ENCODE results near the gene DNAH1. TPM values are rescaled to one million over a fixed set of nuclear protein-coding genes. Genes with fewer than 3 reads are reported as not detected.
A peak's percentile ranks its signal among the peaks of the same experiment; 100 is the strongest.

Gene DNAH1
- 2.4 TPM for total RNA-seq (2021; ENCODE audit: unreplicated experiment)
- 2.4 TPM for polyA plus RNA-seq (2012; ENCODE audit: insufficient read length)
- percentile 39 among the genes with signal in this experiment for Bru-seq, nascent RNA
- percentile 44 among the genes with signal in this experiment for BruChase-seq, experiment 1, labeled RNA remaining after a 2-hour chase
- percentile 45 among the genes with signal in this experiment for BruChase-seq, experiment 2, labeled RNA remaining after a 6-hour chase
- long read RNA-seq, partial matches to known transcripts = 1 of 3 reads
- long read RNA-seq, other reads (novel, unspliced or antisense) = 2 of 3 reads

- no peak within 1 kb of the TSS for H3K27ac ChIP-seq (ENCODE audit: low read length)
- CTCF ChIA-PET = no interaction called here
- no peak within 1 kb of the TSS for H3K4me3 ChIP-seq (ENCODE audit: low read depth in 2 of 2, low read length in 2 of 2)
- no peak for ATAC-seq
- POLR2A ChIA-PET = no interaction called here
- H3K9me3 ChIP-seq (ENCODE audit: control insufficient read depth, insufficient read depth, low read depth, low read length) = no peaks in the 10 kb centered on the region
- no peak for TF ChIP-seq TCF7L2 (IDR thresholded peaks at IDR 0.05; ENCODE audit: low read depth, low read length)
- no peak for TF ChIP-seq POLR2AphosphoS5 (IDR thresholded peaks at IDR 0.05; ENCODE audit: low read depth, low read length)
- no peak for DNase-seq (ENCODE audit: low read depth, low spot score)
- intact Hi-C loops (cut with micrococcal nuclease; ENCODE audit: unreplicated experiment) = no loop called here
- H3K27me3 ChIP-seq (ENCODE audit: control insufficient read depth, insufficient read depth, low read length) = no peaks in the 10 kb centered on the region
- peaks cover 12% of the 10 kb centered on the region for H3K4me1 ChIP-seq (ENCODE audit: control insufficient read depth, insufficient read depth, low read length)
- H3K36me3 ChIP-seq (ENCODE audit: control insufficient read depth, insufficient read depth, low read length) = no peaks in the 10 kb centered on the region
- BruUV-seq (replicated peaks) = no TSS peak
- in situ Hi-C loops (cut with HindIII; ENCODE audit: low pct_unique_long_range_greater_than_20kb, low sequenced_read_pairs) = no loop called here
Measured at GRCh38 chr3:52315977-52316764, at the start of gene DNAH1. Gene DNAH1 (plus strand): TSS chr3:52316319. CDS start chr3:52322443, 6,124 bp downstream.

GRCh38 chr3:52268036-52268435, 48.1 kb upstream of the DNAH1 start:
- no peak for TF ChIP-seq SIN3A (IDR thresholded peaks at IDR 0.05; ENCODE audit: borderline replicate concordance, insufficient read depth, low read depth, low read length)
- TF ChIP-seq TCF7L2 (IDR thresholded peaks at IDR 0.05; ENCODE audit: low read depth, low read length) = no peak
- TF ChIP-seq CTCF (IDR thresholded peaks at IDR 0.05) = no peak
- TF ChIP-seq REST (IDR thresholded peaks at IDR 0.05; ENCODE audit: insufficient read depth in 1 of 2, low read depth in 2 of 2, low read length in 1 of 2) = no peak
- no peak for TF ChIP-seq POLR2AphosphoS5 (IDR thresholded peaks at IDR 0.05; ENCODE audit: low read depth, low read length)
- no TSS peak for BruUV-seq (replicated peaks)
- intact Hi-C loops (cut with micrococcal nuclease; ENCODE audit: unreplicated experiment) (no loop called here), in situ Hi-C loops (cut with HindIII; ENCODE audit: low pct_unique_long_range_greater_than_20kb, low sequenced_read_pairs) (no loop called here)
- H3K4me1 ChIP-seq (ENCODE audit: control insufficient read depth, insufficient read depth, low read length) = peaks cover 13% of the 10 kb centered on the region
- POLR2A ChIA-PET = no interaction called here
- no peak overlapping the region for H3K4me3 ChIP-seq (ENCODE audit: low read depth in 2 of 2, low read length in 2 of 2)
- no peaks in the 10 kb centered on the region for H3K9me3 ChIP-seq (ENCODE audit: control insufficient read depth, insufficient read depth, low read depth, low read length)
- CTCF ChIA-PET = no interaction called here
- H3K27me3 ChIP-seq (ENCODE audit: control insufficient read depth, insufficient read depth, low read length) = no peaks in the 10 kb centered on the region
- no peak overlapping the region for H3K27ac ChIP-seq (ENCODE audit: low read length)
- no peak for ATAC-seq
- DNase-seq (ENCODE audit: low read depth, low spot score) = no peak
- H3K36me3 ChIP-seq (ENCODE audit: control insufficient read depth, insufficient read depth, low read length) = peaks cover 16% of the 10 kb centered on the region; the same call in 1 of the 2 replicates

Data from Panc1 (cell line).